ENCODE measurements around the gene LRRTM2.

Gene LRRTM2

DNA sequence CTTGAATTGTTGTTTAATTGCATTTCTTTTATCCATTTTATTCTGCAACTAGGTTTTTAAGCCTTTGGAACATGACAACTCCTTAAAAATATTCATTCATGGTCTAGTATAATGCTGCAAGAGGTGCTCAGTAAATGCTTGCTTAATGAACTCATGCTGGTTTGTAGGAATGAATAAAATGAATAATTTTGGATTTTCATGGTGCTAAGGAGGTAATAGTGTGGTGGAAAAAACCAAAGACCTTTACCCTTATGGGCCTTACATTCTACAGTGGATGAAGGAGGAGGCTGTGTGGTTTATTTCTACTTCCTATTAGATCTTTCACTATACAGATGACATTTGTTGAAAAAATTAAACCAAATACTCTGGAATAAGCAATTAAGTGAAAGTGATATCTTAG lies 43.4 kb downstream of the LRRTM2 start:
- no peak overlapping the region for H3K4me3 ChIP-seq
- no peak for DNase-seq
- intact Hi-C loops (cut with DNase I; ENCODE audit: low total_unique reads) = no loop called here
- peaks cover 7 to 22% (median 22%) of the 10 kb centered on the region in 3 donors for H3K36me3 ChIP-seq
- TF ChIP-seq, protein P1, sequence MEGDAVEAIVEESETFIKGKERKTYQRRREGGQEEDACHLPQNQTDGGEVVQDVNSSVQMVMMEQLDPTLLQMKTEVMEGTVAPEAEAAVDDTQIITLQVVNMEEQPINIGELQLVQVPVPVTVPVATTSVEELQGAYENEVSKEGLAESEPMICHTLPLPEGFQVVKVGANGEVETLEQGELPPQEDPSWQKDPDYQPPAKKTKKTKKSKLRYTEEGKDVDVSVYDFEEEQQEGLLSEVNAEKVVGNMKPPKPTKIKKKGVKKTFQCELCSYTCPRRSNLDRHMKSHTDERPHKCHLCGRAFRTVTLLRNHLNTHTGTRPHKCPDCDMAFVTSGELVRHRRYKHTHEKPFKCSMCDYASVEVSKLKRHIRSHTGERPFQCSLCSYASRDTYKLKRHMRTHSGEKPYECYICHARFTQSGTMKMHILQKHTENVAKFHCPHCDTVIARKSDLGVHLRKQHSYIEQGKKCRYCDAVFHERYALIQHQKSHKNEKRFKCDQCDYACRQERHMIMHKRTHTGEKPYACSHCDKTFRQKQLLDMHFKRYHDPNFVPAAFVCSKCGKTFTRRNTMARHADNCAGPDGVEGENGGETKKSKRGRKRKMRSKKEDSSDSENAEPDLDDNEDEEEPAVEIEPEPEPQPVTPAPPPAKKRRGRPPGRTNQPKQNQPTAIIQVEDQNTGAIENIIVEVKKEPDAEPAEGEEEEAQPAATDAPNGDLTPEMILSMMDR (IDR thresholded peaks at IDR 0.05) = no peak
- H3K27me3 ChIP-seq = no peaks in the 10 kb centered on the region
- peaks cover 0 to 37% (median 11%) of the 10 kb centered on the region in 4 donors for H3K4me1 ChIP-seq
- no peaks in the 10 kb centered on the region for H3K9me3 ChIP-seq
- no peak overlapping the region for H3K27ac ChIP-seq

DNA sequence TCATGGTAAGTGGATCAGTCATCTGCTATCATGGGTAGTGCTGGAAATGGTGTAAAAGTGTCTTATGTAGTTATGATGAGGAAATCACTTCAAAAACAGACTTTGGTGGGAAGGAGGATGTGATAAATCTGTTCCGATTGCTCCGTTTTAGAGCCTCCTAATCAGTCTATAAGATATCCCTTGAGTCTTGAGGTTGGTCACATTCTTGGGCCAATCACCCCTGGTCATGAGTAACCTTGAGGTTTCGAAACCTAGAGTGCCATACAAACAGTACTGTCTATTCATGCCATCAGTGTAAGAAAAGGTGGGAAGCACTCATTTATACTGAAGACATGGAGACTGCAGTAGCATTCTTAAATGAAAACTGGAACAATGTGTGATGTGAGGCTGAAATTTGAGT lies 45.8 kb downstream of the LRRTM2 start:
- H3K27ac ChIP-seq = no peak overlapping the region
- H3K27me3 ChIP-seq = no peaks in the 10 kb centered on the region
- TF ChIP-seq, protein P1 (IDR thresholded peaks at IDR 0.05) = no peak
- peaks cover 0 to 37% (median 13%) of the 10 kb centered on the region in 4 donors for H3K4me1 ChIP-seq
- intact Hi-C loops (cut with DNase I; ENCODE audit: low total_unique reads) = no loop called here
- no peak overlapping the region for H3K4me3 ChIP-seq
- H3K9me3 ChIP-seq = no peaks in the 10 kb centered on the region
- peaks cover 7 to 34% (median 30%) of the 10 kb centered on the region in 3 donors for H3K36me3 ChIP-seq
- no peak for DNase-seq

DNA sequence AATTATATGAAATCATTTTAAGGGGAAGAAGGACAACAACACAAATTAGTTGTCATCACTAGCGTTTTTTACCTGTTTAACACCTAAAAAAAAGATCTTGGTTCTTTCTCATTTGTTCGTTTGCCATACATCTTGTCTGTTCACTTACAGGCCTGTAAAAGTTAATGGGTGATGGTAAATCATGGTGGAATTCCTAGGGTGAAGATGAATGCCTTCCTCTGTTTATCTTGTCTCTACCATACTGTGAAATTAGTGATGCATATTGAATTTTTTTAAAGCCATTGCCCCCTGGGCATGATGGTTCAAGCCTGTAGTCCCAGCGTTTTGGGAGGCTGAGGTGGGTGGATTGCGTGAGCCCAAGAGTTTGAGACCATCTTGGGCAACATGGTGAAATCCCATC lies 46.6 kb downstream of the LRRTM2 start:
- Histone ChIP-seq H3K36me3 (peaks cover 7 to 34% (median 30%) of the 10 kb centered on the region in 3 donors), H3K4me1 (peaks cover 0 to 41% (median 16%) of the 10 kb centered on the region in 4 donors), H3K9me3 (no peaks in the 10 kb centered on the region), H3K27ac (no peak overlapping the region), H3K4me3 (no peak overlapping the region), H3K27me3 (no peaks in the 10 kb centered on the region)
- no peak for DNase-seq
- intact Hi-C loops (cut with DNase I; ENCODE audit: low total_unique reads) = no loop called here
- TF ChIP-seq, protein P1 (IDR thresholded peaks at IDR 0.05) = no peak

DNA sequence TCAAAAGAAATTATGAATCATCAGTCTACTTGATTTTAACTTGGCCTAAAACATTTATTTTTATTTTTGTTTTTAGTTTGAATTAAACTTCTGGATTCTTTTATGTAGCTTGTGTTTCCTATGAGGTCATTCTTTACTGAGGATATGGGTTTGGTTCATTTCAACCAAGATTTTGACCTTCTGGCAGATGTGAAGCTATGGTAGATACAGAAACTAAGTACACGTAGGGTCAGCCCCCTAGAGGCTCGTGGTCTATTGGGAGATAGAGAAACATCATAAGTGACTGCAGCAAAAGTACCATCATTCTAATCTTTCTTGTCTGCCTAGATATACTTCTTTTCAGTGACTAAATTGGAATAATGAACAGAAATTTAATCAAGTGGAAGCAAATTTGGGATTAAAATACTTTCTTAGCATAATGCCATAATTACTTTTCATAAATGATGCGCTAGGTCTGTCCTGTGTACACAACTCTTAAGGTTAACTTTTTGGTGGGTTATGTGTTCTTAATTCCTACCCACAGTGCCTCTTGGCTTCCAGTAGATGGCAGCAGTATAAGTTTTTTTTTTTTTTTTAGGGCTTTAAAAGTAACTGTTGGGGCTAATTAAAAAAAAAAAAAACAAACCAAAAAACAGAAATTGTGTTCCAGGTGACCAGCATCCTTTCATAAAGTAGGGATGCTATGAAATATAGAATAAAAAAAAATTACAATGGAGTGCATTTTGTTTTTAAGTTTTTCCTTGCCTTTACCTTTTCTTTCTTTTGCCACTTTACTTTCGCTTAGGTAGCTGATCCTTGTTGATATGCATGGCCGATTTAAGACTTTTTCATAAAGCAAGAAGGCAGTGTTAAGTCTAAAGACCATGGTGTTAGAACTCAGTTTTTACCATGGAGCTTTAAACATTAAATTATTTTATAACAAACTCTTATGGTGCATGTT lies 49.9 kb downstream of the LRRTM2 start:
- Histone ChIP-seq H3K27ac (no peak overlapping the region), H3K4me1 (peaks cover 0 to 46% (median 5%) of the 10 kb centered on the region in 4 donors), H3K36me3 (peaks cover 7 to 34% (median 30%) of the 10 kb centered on the region in 3 donors), H3K4me3 (no peak overlapping the region), H3K9me3 (no peaks in the 10 kb centered on the region), H3K27me3 (no peaks in the 10 kb centered on the region)
- intact Hi-C loops (cut with DNase I; ENCODE audit: low total_unique reads) = no loop called here
- no peak for DNase-seq
- TF ChIP-seq, protein P1 (IDR thresholded peaks at IDR 0.05) = peak; percentile 38 to 46

DNA sequence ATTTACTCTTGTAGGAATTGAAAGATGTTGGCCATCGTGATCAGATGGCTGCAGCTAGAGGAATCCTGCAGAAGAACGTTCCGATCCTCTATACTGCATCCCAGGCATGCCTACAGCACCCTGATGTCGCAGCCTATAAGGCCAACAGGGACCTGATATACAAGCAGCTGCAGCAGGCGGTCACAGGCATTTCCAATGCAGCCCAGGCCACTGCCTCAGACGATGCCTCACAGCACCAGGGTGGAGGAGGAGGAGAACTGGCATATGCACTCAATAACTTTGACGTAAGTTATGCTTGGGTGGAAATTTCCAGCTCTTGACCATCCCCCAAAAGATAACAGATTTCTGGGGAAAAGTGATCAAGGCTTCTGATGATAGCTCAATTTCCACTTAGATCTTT lies 50.6 kb downstream of the LRRTM2 start:
- DNase-seq = no peak
- Histone ChIP-seq H3K9me3 (no peaks in the 10 kb centered on the region), H3K27ac (no peak overlapping the region), H3K4me1 (peaks cover 0 to 53% (median 8%) of the 10 kb centered on the region in 4 donors), H3K27me3 (no peaks in the 10 kb centered on the region), H3K36me3 (peaks cover 7 to 34% (median 30%) of the 10 kb centered on the region in 3 donors), H3K4me3 (no peak overlapping the region)
- intact Hi-C loops (cut with DNase I; ENCODE audit: low total_unique reads) = no loop called here
- TF ChIP-seq, protein P1 (IDR thresholded peaks at IDR 0.05) = no peak
